UCSD-AML1 (cell line): ENCODE results near the gene SEZ6.

Experiments used
- DNase-seq: peaks from one replicate; lab custom pipeline; 2025; ENCODE audit not compliant: unreplicated experiment; lab: John Stamatoyannopoulos, UW

The SEZ6 gene

DNA sequence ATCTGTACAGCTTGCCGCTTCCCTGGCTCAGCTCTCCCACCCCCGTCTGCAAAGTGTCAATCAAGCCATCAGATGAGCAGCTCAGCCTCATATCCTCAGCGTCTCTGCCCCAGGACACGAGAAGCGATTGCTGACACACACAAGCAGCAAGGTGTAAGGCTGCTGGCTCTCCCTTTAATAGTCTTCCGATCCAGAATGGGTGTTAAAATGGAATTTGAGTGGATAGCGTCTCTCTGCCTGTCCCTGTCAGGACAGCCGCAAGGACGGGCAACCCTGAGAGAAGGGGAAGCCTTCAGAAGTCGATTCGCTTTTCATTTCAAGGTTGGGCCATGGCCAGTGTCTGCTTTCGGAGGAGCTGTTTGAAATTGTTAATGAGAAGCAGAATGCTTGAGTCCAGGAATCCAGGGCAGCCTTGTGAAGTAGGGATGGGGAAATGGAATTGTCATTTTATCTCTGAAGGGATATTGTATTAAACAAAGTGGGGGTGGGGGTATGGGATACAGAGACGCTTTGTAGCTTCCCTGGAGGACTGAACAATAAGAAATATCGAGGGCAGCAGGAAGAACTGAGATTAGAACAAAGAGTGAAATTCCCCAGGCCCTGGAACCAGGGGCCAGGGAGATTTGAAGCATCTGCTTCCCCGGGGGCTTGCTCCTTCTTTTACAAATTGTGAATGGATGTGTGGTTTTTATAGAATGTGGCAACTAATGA, 32.4 kb upstream of the SEZ6 start:
- no peak for DNase-seq

DNA sequence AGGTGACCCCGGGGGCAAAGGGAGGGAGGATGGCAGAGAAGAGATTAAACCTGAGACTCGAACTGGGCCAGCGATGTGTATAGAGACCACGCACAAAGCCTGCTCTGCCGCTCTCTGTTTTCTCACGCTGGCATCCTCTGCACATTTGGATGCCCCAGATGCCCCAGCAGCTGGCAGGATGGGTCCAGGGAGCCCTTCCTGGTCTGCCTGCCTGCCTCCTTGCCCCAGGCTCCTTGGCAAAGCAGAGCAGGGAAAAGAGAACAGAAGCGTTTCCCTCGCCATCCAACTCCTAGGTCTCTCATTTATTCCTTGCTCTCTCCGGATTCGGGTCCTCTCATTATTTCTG, 31.9 kb upstream of the SEZ6 start:
- DNase-seq = no peak

DNA sequence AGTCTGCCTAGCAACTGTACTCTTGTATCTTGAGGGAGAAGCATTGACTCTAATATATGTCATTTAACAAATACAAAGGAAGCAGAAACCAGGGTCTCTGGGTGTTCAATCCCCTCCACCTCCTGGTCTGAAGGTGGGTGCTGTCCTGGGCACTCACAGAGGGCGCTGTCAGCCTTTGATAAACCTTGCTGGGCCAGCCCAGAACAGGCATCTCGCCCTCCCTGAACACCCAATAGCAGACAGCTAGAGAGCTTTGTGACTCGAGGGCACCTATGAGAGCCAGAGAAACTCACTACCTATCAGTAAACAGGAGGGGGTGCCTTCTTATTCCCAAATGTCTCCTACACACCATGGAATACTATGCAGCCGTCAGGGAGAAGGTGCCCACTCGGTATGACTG, 30.8 kb upstream of the SEZ6 start:
- no peak for DNase-seq

DNA sequence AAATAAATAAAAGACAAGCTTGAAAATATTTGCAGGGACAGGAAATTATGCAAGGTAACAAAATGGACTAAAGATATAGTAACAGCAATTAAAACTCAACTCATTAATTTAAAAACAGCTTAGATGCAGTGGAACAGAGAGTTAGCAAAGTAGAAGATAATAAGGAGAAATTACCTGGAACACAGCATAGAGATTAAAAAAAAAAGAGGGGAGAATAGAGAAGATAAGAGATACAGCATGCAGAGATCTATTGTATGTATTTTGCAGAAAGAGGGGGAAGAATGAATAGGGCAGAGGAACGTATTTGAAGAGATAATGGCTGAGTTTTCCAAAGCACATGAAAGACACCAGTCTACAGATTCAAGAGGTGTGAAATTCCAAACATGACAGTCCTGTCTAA, 28.7 kb upstream of the SEZ6 start:
- no peak for DNase-seq

DNA sequence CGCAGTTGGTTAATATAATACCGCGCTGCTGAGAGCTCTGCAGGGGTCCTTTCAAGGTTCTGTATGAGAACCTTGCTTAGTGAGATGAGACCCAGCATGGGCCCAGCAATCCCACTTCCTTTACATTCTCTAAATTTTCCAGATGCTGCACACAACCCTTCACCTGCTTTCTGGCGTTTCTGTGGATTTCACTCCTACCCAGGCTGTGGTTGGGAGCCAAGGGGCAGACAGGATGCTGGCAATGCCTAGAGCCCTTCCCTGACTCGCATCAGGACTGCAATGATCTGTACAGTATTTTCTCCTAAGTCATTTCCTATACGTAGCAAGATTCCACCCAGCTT, 27.0 kb upstream of the SEZ6 start:
- no peak for DNase-seq

DNA sequence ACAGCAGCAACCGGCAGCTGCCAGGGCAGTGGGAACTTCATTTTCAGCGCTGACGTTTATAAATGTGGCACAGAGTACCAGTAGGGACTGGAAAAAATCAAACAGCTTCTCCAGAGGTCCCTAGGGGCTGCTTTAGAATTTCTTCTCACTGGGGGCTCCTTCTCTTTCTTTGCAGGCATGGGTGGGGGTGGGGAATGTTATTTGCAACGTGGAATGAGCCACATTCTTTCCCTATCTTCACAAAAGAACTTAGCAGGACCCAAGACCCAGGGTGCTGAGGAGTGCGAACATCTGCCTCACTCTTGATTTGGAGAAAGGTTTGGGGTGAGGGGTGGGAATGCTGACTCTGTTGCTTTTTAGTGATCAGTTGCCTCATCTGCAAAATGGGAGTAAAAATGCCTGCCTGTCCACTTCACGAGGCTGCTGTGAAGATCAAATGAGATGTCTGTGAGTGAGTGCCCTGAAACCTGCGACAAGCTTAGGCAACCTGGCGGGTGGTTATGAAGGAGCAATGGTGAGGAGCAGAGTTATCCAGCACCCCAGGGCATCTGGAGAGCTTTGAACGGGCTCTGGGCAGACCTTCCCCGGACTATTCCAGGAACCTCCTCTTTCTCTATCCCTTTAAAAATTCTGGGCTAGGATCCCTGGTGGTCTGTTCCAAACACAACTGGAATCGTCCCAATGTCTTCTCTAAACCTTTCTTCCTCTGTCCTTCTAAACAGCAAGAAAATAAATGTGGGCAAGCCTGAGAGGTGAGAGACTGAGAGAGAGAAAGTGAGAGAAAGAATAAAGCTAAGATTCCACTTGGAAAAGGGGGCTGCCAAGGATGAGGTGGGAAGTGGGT, 26.4 kb upstream of the SEZ6 start:
- DNase-seq = no peak

DNA sequence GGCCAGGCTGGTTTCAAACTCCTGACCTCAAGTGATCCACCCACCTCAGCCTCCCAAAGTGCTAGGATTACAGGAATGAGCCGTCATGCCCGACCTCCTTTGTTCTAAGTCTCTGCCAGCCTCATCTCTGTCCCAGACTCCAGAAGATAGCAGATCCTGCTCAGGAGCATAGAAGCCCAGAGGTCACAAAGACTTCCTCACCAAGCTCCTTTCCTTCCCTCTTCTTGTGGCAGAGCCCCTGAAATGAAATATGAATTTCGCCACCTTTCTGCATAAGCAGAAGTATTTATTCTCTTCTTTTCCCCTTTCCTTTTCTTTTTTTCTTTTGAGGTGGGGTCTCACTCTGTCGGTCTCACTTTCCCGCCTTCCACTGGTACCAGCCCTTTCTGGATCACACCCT, 25.7 kb upstream of the SEZ6 start:
- DNase-seq = no peak

DNA sequence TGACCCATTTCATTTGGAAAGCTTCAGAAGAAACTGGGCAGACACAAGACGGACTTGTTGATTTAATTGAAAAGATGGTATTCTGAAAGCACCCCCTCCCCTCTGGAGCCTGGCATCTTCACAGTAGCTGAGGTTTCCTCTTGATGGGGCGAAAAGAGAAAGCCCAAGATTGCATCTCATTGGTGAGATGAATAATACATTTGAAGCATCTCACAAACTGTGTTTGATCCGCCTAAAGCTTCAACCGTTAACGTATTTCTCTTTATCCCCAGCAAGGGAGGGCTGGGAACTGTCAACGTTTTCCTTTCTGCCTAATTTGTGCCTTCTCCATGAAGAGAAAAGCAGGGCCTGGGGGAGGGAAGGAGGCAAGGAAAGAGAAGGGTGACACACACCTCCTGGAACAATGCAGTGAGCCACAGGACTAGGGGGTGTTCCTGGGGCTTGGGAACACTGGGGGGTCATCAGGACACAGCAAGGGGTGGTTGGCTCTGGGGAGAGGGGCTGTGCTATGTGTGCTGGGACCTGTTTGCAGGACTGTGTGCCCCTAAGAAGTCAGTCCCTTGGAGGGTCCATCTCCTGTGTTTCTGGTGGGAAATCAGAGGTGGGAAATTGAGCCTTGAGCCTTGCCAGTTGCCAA, 18.6 kb upstream of the SEZ6 start:
- DNase-seq = no peak

DNA sequence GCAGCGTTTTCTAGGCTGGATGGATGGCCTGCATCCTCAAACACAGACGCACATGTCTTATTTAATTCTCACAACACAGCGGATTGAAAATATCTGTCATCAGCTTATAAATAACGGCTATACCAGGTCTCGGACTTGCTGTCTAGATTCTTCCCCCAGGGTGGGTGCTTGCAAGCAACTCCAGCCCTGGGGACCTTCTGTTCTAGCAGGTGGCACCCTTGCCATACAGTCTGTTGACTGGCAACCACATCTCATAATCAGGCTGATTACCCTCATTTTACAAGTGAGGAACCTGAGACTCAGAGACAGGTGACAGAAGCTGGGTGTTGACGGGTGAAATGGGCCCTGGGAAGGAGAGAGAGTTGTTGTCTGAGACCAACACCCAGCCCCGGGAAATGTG, 16.2 kb upstream of the SEZ6 start:
- DNase-seq = no peak

DNA sequence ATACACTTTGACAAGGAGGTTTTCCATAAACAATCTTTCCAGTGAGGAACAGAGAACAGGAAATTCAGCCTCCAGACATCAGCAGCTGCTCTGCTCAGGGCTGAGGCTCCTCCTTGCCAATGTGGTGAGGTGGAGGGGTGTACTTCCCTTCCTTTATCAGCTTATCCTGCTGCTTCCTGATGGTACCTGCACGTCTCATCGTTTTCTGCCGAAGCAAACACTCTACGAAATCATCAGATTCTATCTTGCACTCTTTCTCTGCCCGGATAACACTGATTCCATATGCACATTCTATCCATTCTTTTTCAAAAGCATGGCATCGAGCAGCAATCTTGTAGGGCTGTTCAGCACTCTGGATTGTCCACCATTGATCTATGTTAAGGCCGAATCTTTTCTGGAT, 15.4 kb upstream of the SEZ6 start:
- no peak for DNase-seq

DNA sequence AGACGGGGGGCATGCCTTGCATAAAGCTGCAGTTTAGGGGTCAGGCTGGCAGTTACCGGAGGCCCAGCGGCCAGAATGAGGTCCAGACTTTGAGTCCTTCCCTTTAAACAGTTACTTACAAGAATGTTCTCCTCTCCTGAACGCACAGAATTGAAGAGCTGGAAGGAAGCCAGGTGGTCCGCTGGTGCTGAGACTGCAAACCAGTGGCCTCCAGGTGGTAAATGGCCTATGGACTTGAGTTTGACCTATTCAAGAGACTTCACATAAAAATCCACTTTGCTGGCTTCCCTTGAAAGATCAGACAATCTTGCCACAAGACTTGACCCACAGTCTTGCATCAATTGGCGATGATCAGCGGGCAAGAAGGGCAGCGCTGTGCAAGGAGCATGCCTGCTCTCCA, 14.7 kb upstream of the SEZ6 start:
- DNase-seq = no peak

DNA sequence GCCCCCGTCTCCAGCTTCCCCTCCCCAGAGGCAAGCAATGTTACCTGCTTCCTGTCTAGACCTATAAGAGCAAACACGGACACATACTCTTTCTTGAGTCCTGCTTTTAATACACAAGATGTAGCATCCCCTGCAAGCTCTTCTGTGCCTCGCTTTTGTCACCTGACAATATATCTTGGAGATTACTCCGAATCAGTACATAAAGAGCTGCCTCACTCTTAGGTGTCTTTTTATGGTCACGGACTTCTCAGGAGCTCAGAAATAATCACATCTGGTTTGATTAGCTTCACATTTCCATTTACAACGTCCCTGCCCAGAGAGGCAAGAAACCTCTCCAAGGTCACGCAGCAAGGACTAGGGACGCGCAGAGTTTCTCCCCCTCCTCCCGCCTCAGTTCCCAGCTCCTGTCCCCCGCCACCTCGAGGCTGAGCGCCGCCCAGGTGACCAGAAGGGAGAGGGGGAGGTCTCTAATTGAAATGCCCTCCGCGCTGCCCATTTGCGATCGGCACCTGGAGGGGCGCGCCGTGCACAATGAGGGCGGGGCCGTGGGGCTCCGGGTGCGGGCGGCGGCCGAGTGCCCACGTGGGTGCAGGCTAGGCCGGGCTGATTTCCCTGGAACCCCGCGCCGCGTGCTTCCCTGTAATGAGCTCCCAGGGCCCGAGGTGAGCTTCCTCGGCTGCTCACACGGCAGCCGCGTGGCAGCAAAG, 13.8 kb upstream of the SEZ6 start:
- no peak for DNase-seq

DNA sequence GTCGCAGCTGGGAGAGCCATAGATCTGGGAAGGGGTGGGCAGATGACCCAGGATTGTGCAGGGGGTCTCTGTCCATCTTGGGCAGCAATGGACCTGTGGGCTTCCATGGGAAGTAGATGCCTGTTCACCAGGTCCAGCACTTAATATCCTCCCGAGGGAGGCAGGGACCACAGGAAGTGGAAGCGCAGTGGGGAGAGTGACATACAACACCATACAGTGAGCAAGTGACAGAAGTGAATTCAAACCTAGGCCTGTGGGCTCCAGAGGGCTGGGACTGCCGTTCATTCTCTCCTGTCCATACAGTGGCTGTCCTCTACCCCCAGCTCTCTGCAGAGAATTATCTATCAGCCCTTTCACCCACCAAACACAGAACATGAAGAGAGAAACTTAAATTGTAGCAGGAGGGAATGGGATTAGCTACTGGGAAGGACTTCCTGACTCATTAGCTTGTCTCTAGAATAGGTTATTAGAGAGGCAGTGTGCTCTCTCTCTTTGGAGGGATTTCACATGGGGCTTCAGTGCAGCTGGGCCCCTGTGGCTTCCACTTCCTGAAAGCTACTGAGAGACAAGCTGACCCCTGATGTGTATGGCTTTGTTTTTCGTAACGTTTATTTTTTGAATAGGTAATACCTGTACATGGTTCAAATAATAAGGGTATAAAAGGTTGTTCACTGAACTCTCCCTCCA, 13.1 kb upstream of the SEZ6 start:
- no peak for DNase-seq

DNA sequence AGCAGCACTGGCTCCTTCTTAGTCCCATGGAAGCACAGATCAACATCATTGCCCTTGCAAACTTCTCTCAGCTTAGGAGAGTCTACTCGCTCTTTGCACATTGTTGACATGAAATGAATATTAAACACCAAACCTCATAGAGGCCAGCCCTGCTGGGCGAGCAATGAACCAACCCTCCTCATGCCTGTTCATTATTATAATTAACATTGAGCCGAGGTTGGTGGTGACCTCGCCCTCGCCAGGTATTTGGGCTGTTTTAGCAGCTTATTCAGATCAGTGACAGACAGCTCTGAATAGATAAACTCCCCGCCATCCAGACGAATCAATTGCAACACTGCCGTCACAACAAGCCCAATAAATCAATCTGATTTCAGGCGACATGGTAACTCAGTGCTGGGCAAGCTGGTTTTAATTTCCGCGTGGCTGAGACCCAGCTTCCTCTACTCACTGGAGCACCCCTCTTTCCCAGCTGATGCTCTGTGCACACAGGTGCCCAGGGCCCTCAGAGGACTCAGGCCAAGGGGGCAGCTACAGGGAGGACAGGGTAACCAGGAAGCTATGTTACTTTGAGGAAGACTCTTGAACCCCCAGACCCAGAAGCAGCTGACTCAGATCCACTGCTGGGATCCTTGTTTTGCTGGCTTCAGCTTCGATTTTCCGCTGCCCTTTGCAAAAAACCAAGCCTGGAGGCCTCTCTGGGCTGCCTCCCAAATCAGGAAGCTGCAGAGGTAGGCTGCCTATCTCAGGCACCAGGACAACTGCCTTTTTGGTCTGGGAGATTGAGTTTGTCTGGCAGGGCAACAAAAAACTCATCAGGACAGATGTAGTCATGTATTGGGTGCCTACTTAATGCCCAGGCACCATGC, 10.7 kb upstream of the SEZ6 start:
- no peak for DNase-seq

DNA sequence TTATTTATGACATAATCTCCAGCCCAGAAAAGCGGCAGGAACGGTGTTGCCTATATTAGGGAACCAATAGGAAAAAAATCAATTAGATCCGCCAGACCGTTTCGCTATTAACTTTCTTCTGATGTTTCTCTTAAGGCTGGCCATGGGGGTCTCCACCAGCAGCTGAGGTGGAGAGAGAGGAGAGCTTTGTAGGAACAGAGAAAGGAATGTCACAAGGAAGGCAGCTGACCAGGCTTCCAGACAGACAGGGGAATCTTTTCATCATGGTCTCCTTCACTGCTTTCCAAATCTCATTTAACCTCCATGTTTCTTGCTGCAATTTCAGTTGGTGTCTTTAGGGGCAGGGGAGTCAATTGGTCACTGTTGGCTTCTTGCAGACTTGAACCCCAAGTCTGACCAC, 8.9 kb upstream of the SEZ6 start:
- DNase-seq = no peak

DNA sequence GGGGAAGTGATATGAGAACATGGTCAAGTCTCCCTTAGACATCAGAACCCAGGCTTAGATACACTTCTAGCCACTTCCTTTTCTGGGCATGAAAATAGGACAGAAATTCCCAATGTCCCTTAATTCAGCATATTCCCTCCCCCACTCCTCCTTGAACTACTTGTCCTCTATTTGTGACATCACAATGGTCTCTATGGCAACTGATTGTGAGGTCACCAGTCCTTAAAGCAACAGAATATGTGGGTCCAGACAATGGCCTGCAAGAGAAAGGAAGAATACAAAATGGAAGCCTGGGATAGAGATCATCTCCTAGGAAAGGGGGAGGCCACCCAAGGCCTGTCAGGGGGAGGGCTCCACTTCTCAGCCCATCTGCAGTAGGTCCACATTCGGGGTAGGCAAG, 6.7 kb upstream of the SEZ6 start:
- DNase-seq = no peak

DNA sequence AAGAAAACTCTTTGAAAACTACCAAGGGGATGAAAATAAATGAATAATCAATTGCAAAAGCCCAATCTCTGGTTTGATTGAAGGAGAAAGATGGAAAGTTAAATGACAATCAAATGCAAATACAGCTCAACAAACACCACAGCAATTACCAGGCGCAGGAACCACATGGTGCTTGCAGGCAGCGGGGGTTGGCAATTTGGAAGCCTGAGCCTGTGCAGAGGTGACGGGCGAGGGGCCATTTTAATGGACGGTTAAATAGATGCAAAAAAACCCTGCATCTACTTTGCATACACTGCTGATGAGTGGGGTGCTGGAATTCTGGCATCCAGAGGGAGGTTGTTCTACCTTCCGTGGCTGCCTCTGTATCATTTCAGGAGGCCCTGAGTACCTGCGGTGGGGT, 4.8 kb upstream of the SEZ6 start:
- DNase-seq = no peak

DNA sequence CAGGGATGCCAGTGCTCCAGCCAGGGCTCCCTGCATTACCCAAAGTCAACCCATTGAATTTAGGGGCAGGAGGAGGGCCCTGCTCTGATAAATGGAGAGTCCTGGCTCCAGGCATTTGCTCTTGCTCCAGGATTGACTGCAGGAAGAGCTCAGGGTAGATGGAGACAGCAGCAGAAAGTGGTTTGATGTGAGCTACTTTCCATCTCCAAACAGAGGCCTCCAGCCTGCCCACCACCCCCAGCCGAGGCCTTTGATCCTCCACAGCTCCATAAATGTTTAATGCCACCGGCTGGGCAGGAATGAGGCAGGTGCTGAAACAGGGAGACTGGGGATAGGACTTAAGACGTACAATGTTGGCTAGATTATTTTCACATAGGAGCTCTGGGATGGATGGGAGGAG, 4.3 kb upstream of the SEZ6 start:
- no peak for DNase-seq

DNA sequence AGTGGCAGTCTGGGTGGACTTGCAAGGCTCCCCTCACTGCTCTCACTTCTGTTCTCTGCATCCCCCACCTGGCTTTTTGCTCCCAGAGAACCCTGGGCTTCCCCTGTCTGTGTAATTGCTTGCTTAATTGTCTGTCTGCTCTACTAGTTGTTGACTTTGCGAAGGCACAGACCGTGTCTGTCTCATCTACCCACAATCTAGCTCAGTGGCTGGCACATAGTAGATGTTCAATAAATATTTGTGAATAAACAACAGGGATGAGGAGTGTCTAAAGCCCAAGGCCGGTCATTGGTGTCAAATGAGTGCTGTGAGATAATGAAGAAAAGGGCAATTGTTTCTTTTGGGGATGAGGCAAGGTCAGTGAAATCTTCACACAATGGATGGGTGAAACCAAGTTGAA, 2.8 kb upstream of the SEZ6 start:
- DNase-seq = no peak

DNA sequence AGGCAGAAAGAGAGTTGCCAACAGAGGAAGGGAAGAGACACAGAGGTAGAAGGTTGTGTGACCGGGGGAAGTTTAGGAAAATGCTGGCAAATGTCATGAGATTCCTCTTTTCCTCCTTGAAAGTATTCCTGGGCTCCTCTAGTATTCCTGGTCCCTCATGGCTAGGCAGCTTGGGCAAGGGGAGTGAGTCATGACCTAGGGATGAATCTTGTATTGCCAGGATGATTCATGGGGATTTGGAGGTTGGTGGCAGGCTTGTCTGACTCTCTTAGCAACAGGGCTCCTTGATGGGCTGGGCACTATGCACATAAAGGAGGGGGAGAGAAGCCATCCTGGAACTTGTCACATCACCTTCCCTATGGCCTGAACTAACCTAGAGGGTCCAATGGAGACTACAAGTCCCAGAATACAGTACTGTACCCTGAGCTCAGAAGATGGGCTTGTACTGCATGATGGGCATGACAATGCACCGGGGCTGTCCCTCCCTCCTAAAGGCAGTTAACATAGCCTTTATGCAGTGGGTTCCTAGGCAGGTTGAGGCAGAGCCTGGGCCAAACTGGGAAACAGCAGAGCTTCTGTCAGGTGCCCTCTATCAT, 2.1 kb upstream of the SEZ6 start:
- DNase-seq = no peak
